Right cardiac atrium (tissue), 5 donors: ENCODE measurements around the gene GABRA6. TPM values are rescaled to one million over a fixed set of nuclear protein-coding genes. Genes with fewer than 3 reads are reported as not detected.

Experiments
- ATAC-seq, 2 donors: fragments of 200-7000 bp; cut with Tn5 transposase; one replicate each; pipeline versions ENCODE4 v1.8.0 to v1.9.1; 2020; ENCODE audit warnings: moderate library complexity in 2 of 2, mild to moderate bottlenecking in 1 of 2
- DNase-seq, 3 donors: peaks; one replicate each; pipeline ENCODE4 v3.0.0-alpha.2; 2020
- H3K27ac ChIP-seq: one replicate; pipeline ENCODE4 v1.5.1; 2013; ENCODE audit warnings: mild to moderate bottlenecking, low read length, control low read depth, moderate library complexity
- H3K27me3 ChIP-seq: one replicate; pipeline ENCODE4 v1.6.1; 2013; ENCODE audit not compliant: control insufficient read depth, insufficient read depth
- H3K4me1 ChIP-seq: one replicate; pipeline ENCODE4 v1.6.1; 2013; ENCODE audit warnings: low read length; ENCODE audit not compliant: control insufficient read depth, insufficient read depth
- H3K4me3 ChIP-seq: one replicate; pipeline ENCODE4 v1.5.1; 2013; ENCODE audit warnings: low read length, control low read depth
- H3K9me3 ChIP-seq: one replicate; pipeline ENCODE4 v1.6.1; 2013; ENCODE audit warnings: low read length; ENCODE audit not compliant: control insufficient read depth
- WGBS: extraction: QIAGEN DNeasy Blood & Tissue Kit; methylation state at CpG from one replicate; pipeline ENCODE4 v1.1.7; 2013; 5-methylcytosine and 5-hydroxymethylcytosine counted together
- intact Hi-C, 4 donors: fragments of 100-400 bp; cut with DNase I; formaldehyde crosslinking; loops; one replicate each; pipeline versions ENCODE4 v1.11.0 to v1.14.0; 2022 to 2023
- polyA plus RNA-seq: library from polyadenylated mRNA; stranded (reverse); fragments of 200-250 nt; gene quantifications from one replicate; pipeline ENCODE4 v1.2.3, GENCODE V29; 2013
- total RNA-seq, 4 donors: library from RNA; stranded (reverse); fragmentation: NEBNext Ultra II Directional; extraction: Animal tissue kit (Norgen Biotek cat#: 25700); gene quantifications; one replicate each; pipeline ENCODE4 v1.2.1, GENCODE V29; 2021
- donor health status: healthy with polysubstance abuse.
- donor health status: DM: no; HTN: yes; CAD: no.
- donor health status: DM: no; HTN: no; CAD: no.
- donor health status: DM: no; HTN: yes; CAD: no; lungs with severe emphysema.
- donor health status: DM: yes; HTN: yes; CAD: no.

Gene GABRA6
- total and polyA plus RNA-seq, 5 donors, result not detected

GRCh38 chr5:161751265-161751664, 65.7 kb downstream of the GABRA6 start:
- H3K4me3 ChIP-seq, result no peak overlapping the region
- no peaks in the 10 kb centered on the region for H3K4me1 ChIP-seq
- intact Hi-C loops, result no loop called here
- WGBS, result 81% methylated on average over 10 of the region's 10 CpGs
- no peaks in the 10 kb centered on the region for H3K27me3 ChIP-seq
- no peak overlapping the region for H3K27ac ChIP-seq
- H3K9me3 ChIP-seq, result no peaks in the 10 kb centered on the region
- DNase-seq, result no peak
- no peak for ATAC-seq

Other genes with a start within 250 kb of the GABRA6 start
- under 1 TPM; 0.06 to 0.53 (median 0.16) TPM for gene GABRB2, start 139.0 kb upstream of the GABRA6 start, total RNA-seq
- gene GABRB2, start 139.0 kb upstream of the GABRA6 start, polyA plus RNA-seq, result 0.02 TPM
- not detected for gene GABRA1, start 162.4 kb downstream of the GABRA6 start, total RNA-seq
- gene GABRA1, start 162.4 kb downstream of the GABRA6 start, polyA plus RNA-seq, result not detected